Activated CD4-positive, alpha-beta T cell treated with anti-CD3 and anti-CD28 coated beads, Interleukin-2, amount 50 U/mL, for 48 hours (primary cell): ENCODE data around the gene PNCK.

ENCODE experiments used
- DNase-seq, 2 experiments: peaks; one replicate each; pipeline ENCODE4 v3.0.0-alpha.2; 2020

The PNCK gene

DNA sequence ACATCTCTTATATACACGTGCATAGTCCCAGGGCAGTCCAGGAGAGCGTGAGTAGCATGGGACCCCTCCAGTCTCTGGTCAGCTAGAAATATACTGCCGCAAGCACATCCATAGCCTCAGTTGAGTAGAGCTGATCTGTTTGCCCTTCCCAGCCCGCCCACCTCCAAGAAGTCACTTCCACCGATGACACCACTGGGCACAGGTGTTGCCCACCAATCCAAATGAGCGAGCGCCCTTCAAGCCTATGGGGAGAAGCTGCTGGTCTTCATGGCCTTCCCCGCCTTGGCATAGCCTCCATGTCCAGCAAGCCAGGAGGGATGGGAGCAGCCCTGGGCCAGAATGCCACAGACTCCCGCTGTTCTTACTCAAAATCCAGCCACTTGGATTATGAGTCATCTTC is 16.5 kb downstream of the PNCK start:
- DNase-seq = no peak

DNA sequence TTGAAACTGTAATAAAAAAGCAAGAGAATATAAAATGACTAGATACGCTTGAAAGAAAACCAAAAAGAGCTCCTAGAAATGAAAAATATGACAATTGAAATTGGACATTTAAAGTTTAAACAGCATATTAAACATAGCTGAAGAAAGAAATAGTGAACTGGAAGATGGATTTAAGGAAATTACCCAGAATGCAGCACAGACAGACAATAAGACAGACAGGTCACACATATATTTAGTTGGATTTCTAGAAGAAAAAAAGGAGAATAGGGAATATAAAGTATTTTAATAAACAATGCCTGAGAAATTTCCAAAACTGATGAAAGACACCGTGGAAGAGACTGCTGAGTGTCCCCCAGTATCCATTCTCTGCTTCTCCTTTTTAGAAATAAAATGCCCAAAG is 20.1 kb downstream of the PNCK start:
- no peak for DNase-seq

DNA sequence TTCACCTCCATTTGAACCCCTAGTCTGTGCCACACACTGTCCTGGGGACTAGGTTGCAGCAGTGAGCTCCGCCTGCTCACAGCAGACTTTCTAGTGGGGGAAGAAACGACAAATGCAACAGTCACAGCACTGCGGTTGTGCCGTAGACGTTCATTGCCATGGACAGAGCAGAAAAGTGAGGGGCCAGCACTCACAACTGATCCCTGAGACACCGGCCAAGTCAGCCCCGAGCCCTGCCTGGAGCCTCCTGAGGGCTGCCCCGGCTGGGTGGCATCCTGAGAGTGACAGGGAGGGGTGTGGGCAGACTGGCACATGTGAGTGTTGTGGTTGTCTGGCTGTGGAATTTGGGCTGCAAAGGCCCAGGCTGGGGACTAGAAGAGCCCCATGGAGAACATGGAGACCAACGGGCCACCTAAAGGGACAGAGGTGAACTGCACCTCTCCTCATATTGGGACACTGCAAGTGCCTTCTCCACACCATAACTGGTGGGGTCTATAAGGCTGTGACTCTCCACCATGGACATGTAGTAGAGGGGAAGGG is 22.0 kb downstream of the PNCK start:
- no peak for DNase-seq

DNA sequence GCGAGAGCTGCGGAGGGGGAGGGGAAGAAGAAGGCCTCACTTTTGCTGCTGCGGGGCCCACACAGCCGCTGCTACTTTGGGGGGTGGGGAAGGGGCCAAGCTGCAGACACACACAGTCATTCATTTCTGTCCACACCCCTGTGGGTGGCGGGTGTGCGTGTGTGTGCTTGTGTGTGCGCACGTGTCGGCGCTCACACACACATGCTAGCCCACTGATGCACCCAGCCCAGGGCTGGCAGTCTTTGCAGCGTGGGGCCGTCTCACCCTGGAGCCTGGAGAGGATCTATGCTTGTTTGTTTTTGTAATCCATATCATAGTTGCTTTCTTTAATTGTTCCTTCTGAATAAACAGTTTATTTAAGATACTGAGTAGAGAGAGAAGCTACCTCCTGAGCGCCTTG is 22.7 kb downstream of the PNCK start:
- DNase-seq = no peak

- no peak for DNase-seq
Measured at GRCh38 chrX:153649915-153650782, 23.5 kb downstream of the PNCK start.

DNA sequence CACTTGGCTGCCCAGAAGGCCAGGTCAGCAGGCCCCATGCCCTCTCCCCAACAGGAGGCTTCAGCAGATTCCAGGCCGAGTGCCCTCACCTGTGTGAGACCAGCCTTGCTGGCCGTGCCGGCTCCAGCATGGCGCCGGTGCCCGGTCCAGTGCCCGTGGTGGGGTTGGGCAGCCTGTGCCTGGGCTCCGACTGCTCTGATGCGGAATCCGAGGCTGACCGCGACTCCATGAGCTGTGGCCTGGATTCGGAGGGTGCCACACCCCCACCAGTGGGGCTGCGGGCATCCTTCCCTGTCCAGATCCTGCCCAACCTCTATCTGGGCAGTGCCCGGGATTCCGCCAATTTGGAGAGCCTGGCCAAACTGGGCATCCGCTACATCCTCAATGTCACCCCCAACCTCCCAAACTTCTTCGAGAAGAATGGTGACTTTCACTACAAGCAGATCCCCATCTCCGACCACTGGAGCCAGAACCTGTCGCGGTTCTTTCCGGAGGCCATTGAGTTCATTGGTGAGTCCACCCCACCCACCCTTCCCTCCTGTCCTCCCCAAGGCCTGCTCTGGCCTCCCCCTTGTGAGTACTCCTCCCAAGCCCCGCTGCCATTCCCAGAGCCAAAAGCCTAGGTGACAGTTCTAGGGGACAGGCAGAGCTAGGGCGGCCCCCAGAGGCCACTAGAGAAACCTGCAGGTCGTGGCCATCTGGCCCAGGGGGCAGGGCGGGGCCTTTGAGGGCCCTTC is 24.3 kb downstream of the PNCK start:
- peak; percentile 42 to 48 for DNase-seq

DNA sequence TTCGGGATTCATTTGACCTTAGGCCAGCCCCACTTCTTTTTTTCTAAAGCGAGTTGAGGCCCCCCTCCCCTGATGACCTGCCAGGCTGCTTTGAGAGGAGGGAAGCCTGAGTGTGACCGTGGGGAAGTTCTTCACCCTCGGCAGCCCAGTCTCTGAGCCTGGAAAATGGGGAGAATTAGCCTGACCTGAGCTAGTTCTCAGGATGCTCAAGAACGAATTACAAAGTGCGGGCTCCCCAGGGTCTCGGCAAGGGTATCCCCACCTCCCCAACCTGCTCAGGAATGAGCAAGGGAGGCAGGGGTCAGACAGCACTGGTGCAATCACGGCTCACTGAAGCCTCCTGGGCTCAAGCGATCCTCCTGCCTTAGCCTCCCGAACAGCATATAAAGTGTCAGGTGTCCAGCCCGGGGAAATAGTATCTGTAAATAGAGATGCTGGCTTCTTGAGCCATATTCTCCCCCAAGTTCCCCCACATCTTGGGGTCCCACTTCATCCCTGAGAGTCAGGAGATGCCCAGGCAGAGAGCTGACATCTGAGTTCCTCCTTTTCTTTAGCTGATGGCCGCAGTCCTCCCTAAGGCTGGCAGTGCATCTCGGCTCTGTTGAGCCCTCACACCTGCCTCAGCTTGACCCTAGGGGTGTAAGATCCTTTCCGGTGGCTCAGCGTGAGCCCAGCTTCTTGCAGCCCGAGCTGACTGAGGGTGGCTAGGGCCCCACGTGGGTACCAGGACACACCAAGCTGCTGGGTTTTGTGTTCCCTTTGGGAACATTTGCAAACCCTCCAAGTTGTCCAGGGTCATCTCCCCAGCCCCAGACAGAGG is 25.0 kb downstream of the PNCK start:
- no peak for DNase-seq

DNA sequence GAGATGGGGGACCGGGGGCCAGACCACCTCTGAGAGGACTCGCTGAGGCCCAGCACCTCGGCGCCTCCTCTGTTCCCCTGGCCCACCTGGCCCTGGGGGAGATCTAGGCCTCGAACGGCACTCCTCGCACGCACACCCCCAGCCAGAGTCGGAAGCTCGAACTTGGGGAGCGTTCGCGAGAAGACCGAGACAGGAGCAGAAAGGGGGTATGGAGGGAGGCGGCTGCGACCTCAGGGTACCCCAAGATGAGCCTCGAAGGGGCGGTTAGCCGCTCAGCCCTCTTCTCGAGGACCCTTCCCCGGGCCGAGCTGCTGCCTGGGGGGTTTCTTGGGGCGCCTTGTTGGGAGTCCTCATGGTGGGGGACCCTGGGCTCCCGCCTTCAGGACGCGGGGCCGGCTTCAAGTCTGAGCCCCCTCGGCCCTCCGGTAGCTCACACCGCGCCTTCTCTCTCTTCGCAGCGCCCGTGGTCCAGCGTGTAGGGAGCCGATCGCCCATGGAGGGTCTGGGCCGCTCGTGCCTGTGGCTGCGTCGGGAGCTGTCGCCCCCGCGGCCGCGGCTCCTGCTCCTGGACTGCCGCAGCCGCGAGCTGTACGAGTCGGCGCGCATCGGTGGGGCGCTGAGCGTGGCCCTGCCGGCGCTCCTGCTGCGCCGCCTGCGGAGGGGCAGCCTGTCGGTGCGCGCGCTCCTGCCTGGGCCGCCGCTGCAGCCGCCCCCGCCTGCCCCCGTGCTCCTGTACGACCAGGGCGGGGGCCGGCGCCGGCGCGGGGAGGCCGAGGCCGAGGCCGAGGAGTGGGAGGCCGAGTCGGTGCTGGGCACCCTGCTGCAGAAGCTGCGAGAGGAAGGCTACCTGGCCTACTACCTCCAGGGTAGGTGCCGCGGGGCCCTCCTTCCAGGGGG is 25.9 kb downstream of the PNCK start:
- no peak for DNase-seq

DNA sequence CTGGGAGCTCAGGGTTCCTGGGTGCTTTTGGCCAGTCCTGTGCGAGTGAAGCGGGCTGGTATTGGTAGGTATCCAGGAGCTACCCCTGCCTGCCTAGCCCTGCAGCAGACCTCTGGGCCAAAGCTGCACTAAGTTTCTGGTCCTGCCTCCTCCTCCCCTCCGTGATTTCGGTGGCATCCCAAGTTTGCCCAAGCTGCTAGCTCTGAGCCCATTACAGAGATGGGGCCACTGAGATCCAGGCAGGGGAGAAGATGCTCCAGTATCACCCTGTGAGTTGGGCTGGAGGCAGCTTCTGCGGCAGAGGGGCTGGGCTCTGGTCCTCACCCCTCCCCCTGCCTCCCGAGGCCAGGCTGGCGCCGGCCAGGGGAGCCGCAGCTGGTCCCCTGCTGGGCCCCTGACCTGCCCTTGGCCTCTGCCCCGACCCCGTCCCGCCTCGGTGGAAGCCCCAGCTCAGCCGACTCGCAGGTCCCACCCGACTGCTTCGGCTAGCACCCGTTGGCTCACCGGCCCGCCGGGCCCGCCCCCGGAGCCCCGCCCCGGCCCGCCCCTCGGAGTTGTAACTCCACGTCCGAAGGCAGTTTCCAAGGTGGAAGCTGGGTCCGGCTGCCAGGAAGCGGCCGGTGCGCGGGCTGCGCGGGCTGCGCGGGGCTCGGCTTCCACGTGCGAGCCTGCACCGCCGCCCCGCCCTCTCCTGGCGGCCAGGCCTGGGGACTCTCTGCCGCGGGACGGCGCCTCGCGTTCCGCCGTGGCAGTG is 26.8 kb downstream of the PNCK start, which contains the start of gene DUSP9:
Gene DUSP9, plus strand, starts transcription at position 584 of the 754 bp plus-strand sequence. CDS start 751 bp downstream, outside the sequence.
- DNase-seq = no peak

DNA sequence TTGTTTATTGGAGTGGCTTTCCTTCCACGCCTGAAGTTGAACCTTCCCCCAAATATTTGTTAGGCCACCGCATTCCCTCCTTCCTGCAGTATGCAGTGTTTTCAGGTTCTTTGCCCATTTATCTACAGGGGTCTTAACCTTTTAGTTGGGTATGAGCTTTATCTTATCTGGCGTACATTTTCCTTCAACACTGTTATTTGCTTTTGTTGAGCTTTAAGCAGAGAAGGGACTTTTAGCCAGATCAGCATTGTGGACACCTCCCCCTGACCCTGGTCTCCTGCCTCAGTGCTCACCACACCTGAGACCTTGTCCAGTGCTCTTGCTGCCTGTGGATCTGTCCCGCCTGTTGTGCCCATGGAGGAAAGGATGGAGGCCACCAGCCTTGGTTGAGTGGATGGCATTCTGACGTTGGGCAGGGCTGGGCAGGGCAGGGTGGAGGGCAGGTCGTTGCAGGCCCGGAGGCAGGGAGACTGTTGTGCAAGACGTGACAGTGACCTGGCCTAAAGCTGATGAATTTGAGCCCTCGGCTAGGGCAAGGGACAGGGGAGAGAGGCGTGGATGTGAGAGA is 27.6 kb downstream of the PNCK start:
- DNase-seq = no peak

GRCh38 chrX:153645151-153645550 is 28.5 kb downstream of the PNCK start:
- no peak for DNase-seq

GRCh38 chrX:153644356-153645125 is 29.1 kb downstream of the PNCK start:
- DNase-seq = no peak

DNA sequence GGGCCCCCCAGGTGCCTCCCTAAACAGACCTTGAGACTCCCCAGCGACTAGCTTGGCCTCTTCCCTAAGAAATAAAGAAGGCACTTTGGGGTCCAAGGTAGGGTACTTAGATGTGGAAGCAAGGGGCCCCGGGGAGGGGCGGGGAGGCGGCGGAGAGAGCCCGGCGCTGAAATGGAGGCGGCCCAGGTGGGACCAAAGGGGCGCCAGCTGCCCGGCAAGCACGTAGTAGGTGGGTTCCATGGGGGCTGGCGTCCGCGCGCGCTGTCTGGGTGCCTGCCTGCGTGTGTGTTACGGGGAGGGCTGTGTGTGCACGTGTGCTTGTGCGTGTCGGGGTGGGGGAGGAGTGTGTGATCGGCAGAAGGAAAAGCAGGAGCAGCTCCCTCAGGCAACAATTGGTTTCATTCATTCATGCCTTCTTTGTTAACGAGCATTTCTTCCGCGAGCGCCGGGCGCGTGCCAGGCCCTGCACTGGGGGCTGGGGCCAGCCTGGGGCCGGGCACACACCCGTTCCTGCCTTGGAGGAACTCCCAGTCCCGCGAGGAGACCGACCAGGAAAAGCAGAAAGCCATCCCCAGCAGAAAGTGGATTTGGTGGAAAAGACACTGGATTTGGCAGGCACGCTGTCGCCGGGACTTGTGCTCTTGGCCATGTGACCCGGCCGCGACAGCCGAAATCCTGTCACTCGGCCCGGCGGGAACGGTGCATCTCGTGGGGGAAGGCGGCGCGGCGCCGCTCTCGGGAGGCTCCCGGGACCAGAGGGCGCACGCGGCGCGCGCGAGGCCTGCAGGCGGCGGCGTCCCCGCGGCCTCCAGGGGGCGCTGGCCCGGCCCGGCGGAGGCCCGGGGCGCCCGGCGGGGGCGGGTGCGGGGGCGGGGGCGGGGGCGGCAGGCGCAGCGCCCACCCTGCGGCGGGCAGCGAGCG is 29.9 kb downstream of the PNCK start:
- DNase-seq = no peak

GRCh38 chrX:153642655-153643430 is 30.8 kb downstream of the PNCK start:
- DNase-seq = no peak

GRCh38 chrX:153642051-153642654 is 31.5 kb downstream of the PNCK start:
- no peak for DNase-seq

DNA sequence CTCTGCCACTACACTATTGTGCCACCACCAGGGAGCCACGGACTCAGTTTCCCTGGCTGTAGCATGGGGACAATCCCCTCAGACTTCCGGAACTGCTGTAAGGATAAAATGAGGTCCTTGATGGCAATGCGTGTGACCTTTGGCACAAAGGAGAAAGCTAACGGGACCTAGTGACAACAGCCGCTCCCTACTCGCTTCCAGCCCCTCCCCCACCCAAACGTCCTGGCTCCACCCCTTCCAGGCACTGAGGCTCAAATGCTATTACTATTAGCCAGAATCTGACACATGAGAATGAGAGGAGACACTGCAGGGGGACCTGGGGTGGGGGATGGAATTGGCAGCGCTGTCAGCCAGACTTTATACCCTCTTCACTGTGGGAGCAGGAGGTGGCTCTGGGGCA is 32.0 kb downstream of the PNCK start:
- DNase-seq = no peak
